A549 (cell line): Measurements from ENCODE around the gene POTEJ.
"Not testable (repeated sequence)": the region's sequence is repeated elsewhere in the genome, so short reads cannot be mapped to it uniquely, and the experiment has no call there.

Experiments
- BHLHE40 ChIP-seq: IDR thresholded peaks from 2 replicates; pipeline ENCODE4 v1.6.1; 2012; ENCODE audit warnings: low read depth, low read length, inconsistent platforms
- CBX2 ChIP-seq: fragments of 200-600 bp; sonication (generic); IDR thresholded peaks from 2 replicates; pipeline ENCODE4 v1.6.1; 2016; ENCODE audit warnings: low read depth, mild to moderate bottlenecking, borderline replicate concordance
- CTCF ChIP-seq: fragments of >200 bp; sonication (Bioruptor Twin); formaldehyde crosslinking; IDR thresholded peaks from 3 replicates; pipeline ENCODE4 v1.5.1; 2016
- EP300 ChIP-seq, 2 experiments: fragments of >200 bp; sonication (Bioruptor Twin); formaldehyde crosslinking; IDR thresholded peaks; 2 replicates in 1 of 2; 3 replicates in 1 of 2; pipeline ENCODE4 v1.6.1; 2016 to 2017
- HDAC2 ChIP-seq: fragments of 200-600 bp; sonication (generic); IDR thresholded peaks from 2 replicates; pipeline ENCODE4 v1.6.1; 2016
- PHF8 ChIP-seq: fragments of 200-600 bp; sonication (generic); IDR thresholded peaks from 2 replicates; pipeline ENCODE4 v1.6.1; 2016; ENCODE audit warnings: low read depth, mild to moderate bottlenecking, antibody characterized with exemption, moderate library complexity, borderline replicate concordance
- POLR2A ChIP-seq: IDR thresholded peaks from 2 replicates; pipeline ENCODE4 v1.6.1; 2012; ENCODE audit warnings: mild to moderate bottlenecking, low read length
- SREBF2 ChIP-seq: fragments of 450-650 bp; IDR thresholded peaks from 2 replicates; pipeline ENCODE4 v1.6.1; 2014; ENCODE audit warnings: mild to moderate bottlenecking, moderate library complexity
- TF ChIP-seq, protein P1 (sequence below): fragments of 200-600 bp; sonication (generic); IDR thresholded peaks from 2 replicates; pipeline ENCODE4 v1.6.1; 2016; ENCODE audit warnings: antibody characterized with exemption, mild to moderate bottlenecking, moderate library complexity
- TF ChIP-seq, protein P2 (sequence below): IDR thresholded peaks from 2 replicates; pipeline ENCODE4 v1.6.1; 2012; ENCODE audit warnings: low read depth, borderline replicate concordance

GRCh38 chr2:130703250-130703649, 92.0 kb downstream of the POTEJ start:
- TF ChIP-seq POLR2A; EP300 (IDR thresholded peaks at IDR 0.05); CBX2; BHLHE40; CTCF; PHF8; HDAC2; SREBF2: not testable (repeated sequence)
- TF ChIP-seq, protein P1, sequence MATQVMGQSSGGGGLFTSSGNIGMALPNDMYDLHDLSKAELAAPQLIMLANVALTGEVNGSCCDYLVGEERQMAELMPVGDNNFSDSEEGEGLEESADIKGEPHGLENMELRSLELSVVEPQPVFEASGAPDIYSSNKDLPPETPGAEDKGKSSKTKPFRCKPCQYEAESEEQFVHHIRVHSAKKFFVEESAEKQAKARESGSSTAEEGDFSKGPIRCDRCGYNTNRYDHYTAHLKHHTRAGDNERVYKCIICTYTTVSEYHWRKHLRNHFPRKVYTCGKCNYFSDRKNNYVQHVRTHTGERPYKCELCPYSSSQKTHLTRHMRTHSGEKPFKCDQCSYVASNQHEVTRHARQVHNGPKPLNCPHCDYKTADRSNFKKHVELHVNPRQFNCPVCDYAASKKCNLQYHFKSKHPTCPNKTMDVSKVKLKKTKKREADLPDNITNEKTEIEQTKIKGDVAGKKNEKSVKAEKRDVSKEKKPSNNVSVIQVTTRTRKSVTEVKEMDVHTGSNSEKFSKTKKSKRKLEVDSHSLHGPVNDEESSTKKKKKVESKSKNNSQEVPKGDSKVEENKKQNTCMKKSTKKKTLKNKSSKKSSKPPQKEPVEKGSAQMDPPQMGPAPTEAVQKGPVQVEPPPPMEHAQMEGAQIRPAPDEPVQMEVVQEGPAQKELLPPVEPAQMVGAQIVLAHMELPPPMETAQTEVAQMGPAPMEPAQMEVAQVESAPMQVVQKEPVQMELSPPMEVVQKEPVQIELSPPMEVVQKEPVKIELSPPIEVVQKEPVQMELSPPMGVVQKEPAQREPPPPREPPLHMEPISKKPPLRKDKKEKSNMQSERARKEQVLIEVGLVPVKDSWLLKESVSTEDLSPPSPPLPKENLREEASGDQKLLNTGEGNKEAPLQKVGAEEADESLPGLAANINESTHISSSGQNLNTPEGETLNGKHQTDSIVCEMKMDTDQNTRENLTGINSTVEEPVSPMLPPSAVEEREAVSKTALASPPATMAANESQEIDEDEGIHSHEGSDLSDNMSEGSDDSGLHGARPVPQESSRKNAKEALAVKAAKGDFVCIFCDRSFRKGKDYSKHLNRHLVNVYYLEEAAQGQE, result not testable (repeated sequence)
- TF ChIP-seq, protein P2, sequence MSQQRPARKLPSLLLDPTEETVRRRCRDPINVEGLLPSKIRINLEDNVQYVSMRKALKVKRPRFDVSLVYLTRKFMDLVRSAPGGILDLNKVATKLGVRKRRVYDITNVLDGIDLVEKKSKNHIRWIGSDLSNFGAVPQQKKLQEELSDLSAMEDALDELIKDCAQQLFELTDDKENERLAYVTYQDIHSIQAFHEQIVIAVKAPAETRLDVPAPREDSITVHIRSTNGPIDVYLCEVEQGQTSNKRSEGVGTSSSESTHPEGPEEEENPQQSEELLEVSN, result not testable (repeated sequence)
